CMK (cell line): ENCODE data around the gene GPS1.

Experiments used
- DNase-seq: peaks from one replicate; pipeline ENCODE4 v3.0.0-alpha.2; 2010; ENCODE audit warnings: low read depth

GPS1 gene

GRCh38 chr17:82045936-82046484 is 5.7 kb upstream of the GPS1 start:
- no peak for DNase-seq

- DNase-seq: no peak
Observed at GRCh38 chr17:82046903-82047302, 4.8 kb upstream of the GPS1 start.

- DNase-seq: no peak
Observed at GRCh38 chr17:82047379-82047778, 4.3 kb upstream of the GPS1 start.

DNA sequence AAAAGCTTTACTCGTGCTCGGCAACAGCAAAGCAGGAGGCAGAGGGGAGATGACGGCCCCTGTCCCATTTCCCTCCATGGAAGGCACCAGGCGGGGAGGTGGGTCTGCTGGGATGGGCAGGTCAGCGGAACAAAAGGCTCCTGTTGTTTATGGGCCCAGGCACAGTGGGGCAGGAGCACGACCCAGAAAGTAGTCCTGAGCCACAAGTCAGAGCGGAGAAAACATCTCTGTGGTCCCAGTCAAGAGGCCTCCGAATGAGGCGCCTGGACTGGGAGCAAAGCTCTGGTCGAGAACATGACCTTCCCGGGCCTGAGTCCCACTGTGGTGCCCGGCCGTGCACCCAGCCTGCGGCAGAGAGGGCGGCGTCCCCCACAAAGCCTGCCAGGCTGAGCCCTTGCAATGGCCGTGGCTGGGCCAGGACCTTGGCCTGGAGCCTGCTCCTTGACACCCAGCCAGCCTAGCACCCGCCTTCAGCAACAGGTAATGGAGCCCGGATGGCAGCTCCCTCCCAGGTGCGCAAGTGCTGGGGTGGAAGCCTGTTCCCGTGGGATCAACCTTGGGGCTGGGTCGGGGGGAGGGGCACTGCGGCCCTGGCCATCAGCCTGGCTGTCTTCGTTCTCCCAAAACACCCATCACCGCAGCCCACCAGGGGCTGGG is 3.7 kb upstream of the GPS1 start:
- no peak for DNase-seq

DNA sequence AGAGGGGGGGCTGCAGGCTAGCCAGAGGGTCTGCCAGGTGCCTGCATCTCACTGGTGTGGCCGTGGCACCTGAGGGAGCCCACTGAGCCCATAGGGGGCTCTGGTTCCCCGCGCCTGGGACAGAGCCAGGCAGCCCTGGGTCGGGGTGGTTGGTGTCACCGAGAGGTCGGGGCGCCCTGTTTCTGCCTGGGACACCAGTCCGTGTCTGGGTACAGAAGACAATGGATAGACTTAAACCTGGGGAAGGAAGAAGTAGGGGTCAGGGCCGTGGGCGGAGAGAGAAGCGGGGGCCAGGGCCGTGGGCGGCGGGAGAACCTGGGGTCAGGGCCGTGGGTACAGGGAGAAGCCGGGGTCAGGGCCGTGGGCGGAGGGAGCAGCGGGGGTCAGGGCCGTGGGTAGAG is 3.1 kb upstream of the GPS1 start:
- DNase-seq: no peak

DNA sequence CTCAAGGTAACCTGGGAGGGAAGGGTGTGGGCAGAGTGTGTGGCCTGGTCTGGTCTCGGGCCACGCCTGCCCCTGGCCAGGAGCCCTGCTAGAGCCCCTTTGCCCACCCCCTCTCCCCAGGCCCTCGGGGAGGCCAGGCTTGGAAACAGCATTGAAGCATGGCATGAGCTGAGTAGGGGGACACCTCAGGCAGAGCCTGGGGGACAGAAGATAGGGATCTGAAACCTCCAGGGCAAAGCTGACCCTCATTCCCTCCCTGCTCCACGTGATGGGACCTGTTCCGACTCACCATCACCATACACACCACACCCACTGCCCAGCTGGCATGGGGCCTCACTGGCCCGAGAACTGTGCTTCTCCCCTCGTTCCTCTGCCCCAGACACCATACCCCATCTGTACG is 2.6 kb upstream of the GPS1 start:
- DNase-seq: no peak

- DNase-seq: no peak
Observed at GRCh38 chr17:82049521-82049971, 2.2 kb upstream of the GPS1 start.

DNA sequence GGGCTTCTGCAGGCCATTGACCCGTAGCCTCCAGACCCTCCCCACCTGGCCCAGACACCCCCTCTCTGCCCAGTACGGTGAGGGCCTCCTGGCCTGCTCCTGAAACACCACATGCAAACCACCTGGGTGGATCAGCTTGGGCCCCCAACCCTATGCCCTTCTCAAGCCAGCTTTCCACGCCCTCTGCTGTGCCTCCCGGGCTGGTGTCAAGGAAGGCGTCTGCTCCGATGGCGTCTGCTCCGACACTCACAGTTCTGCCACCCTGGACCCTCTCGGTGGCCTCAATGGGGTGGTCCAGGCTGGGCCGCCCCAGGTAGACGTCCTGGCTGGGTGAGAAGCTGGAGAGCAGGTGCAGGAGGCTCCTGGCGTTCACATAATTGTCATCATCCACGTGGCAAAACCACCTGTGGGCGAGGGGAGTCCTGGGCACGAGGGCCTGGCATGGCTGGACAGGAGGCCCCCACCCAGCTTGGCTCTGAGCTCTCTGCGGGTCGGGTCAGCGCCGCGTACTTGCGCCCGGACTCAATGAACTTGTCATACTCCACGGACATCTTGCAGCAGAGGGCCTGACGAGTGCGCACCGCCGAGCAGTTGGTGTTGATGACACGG is 1.4 kb upstream of the GPS1 start:
- no peak for DNase-seq

DNA sequence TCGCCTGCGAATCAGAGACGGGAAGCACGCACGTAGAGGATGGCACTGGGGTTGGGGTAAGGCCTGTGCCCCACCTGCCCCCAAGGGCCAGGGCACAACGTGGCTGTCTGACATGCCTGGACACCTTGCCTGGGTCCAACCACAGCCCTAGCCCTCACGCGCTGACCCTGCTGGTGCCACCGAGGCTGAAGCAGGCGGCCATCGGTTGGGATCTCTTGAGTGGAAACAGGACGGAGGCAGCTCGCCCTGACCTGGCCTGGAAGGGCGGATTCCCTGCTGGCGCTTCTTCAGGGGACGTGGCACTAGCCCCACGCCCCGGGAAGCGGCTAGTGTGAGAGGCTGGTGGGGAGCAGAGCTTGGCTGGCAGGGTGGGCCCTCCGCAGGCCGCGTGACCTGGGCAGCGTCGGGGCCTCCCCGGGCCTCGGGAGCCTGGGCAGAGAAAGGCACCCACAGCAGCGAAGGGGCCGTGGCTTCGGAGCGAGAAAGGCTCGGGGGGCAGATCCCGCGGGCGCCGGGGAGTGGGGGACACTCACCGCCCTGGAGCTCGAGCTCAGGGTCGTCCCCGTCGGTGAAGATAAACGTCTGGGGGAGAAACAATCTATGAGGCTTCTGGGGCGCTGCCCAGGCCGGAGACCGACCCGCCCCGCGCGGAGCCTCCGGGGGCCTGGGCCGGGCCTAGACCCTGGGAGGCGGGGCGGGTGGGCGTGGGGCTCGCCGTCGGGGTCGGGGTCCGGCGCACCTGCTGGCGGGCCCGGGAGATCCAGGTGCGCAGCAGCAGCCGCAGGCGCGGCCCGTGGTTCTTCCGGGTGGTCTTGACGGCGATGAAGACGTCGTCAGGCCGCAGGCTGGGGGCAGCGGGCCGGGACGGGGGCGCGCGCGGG is 697 bp upstream of the GPS1 start:
- no peak for DNase-seq

- no peak for DNase-seq
Observed at GRCh38 chr17:82052638-82053059, 951 bp downstream of the GPS1 start.

DNA sequence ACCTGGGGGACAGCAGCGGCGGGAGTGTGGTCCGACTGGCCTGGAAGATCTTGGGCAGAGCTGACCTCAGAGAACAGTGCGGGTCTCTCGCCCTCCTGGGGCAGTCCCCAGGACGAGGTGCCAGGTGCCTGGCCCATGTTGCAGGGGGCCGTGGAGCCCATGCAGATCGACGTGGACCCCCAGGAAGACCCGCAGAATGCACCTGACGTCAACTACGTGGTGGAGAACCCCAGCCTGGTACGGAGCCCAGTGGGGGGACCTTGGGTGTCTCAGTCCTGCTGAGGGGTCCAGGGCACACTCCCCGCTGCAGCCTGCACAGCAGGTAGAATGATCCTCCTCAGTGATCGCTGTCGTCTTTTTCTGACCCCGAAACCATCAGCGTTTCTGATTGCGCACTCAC is 1.4 kb downstream of the GPS1 start:
- DNase-seq: no peak

GRCh38 chr17:82053556-82054263 is 2.0 kb downstream of the GPS1 start:
- DNase-seq: no peak

DNA sequence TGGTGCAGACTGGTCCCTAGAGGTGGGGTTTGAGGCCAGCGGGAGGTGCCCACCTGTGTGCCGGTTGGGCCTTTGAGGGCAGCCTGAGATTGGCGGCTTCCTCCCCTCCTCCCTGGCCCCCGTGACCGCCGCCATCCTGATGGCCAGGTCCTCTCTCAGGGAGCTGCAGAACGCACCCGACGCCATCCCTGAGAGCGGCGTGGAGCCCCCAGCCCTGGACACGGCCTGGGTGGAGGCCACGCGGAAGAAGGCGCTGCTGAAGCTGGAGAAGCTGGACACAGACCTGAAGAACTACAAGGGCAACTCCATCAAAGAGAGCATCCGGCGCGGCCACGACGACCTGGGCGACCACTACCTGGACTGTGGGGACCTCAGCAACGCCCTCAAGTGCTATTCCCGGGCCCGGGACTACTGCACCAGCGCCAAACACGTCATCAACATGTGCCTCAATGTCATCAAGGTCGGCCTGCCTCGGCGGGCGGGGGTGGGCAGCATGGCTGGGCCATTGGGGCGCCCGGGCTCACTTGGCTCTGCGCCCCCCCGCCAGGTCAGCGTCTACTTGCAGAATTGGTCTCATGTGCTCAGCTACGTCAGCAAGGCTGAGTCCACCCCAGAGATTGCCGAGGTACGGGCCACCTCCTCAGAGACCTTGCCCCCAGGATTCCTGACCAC is 2.8 kb downstream of the GPS1 start:
- DNase-seq: no peak

GRCh38 chr17:82055023-82055964 is 3.6 kb downstream of the GPS1 start:
- no peak for DNase-seq

- DNase-seq: no peak
Observed at GRCh38 chr17:82055965-82056728, 4.4 kb downstream of the GPS1 start.

DNA sequence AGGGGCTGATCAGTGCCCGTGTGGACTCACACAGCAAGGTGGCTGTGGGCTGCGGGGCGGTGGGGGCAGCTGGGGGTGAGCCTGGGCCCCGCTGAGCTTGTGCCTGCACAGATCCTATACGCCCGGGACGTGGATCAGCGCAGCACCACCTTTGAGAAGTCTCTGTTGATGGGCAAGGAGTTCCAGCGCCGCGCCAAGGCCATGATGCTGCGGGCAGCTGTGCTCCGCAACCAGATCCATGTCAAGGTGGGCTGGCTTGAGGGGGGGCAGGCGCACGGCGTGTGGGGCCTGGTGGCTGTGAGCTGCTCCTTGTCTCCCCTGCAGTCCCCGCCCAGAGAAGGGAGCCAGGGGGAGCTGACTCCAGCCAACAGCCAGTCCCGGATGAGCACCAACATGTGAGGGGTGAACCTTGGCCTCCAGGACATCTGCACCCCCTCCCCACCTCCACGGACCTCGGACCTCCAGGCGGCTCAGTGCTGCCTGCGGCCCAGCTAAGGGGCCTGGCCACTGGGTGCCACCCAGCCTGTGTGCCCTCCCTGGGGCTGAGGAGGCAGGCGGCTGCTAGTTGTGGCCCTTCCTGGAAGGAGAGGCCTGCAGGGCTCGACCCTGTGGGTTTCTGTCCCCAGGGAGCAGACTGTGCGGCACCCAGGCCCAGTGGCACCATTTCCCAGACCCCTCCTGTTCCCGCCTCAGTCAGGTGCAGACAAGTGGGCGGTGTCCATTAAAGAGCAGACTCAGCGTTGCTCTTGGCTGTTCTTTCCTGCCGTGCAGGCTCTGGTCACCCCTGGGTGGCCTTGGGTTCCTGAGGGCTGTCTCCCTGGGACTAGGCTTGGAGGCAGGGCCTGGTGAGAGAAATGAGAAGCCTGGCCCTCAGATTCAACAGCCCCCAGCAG is 5.3 kb downstream of the GPS1 start:
- DNase-seq: no peak

DNA sequence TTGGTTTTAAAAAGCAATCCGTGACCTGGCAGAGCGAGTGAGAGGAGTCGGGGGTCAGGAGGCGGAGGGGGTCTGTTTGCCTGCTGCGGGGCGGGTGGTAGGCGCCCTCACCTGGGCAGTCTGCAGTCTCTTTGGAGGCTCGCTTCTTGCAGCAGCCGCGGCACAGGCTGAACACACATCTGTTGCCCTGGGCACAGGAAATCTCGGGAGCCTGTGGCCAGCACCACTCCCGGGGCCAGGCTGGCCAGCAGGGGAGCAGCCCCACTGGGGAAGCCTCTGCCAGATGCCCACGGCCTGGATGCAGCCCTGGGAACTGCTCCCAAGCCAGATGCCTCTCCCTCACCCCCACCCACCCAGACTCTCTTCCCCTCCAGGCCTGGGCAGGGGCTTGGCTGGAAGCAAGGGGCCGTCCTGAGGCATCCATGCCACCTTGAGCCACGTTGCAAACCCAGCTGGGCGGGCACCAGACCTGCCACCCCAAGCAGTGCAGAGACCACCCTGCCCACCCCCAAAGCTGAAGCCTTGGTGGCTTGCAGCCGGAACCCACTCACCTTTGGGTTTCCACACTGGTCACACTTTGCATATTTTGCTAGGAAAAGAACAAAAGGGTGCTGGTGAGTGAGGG is 6.6 kb downstream of the GPS1 start:
- no peak for DNase-seq

GRCh38 chr17:82058855-82059249 is 7.2 kb downstream of the GPS1 start:
- no peak for DNase-seq
